ENCODE measurements around the gene GTF3A.

GRCh38 chr13:27404680-27405079 lies 19.7 kb upstream of the GTF3A start:
- TF ChIP-seq POLR2A (IDR thresholded peaks at IDR 0.05), result no peak
- TF ChIP-seq CTCF (IDR thresholded peaks at IDR 0.05), result no peak
